GM12874 (cell line): ENCODE results near the gene TULP1.

Source experiments
- TF ChIP-seq, protein P1 (sequence below): IDR thresholded peaks from 2 replicates; pipeline ENCODE4 v1.5.1; 2011; ENCODE audit warnings: low read depth, mild to moderate bottlenecking, control low read depth, low read length, moderate library complexity; ENCODE audit not compliant: insufficient read depth

TULP1 gene

DNA sequence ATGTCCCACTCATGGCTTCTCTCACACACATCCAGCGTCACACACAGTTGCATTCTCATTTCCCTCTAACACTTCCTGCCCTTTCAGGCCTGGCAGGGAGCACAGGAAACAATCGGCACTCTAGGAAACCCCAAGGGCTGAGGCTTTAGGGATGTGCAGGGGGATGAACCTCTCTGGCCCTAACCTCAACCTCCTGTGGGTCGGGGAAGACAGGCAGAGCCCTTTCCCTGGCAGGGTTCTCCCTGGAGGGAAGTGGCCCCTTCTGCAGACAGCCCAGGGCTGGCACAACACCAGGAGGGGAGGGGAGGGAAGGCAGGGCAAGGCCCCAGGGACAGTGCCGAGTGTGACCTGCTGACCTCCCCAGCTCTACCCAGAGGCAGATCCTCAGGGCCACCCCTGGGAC is 18.5 kb downstream of the TULP1 start:
- TF ChIP-seq, protein P1, sequence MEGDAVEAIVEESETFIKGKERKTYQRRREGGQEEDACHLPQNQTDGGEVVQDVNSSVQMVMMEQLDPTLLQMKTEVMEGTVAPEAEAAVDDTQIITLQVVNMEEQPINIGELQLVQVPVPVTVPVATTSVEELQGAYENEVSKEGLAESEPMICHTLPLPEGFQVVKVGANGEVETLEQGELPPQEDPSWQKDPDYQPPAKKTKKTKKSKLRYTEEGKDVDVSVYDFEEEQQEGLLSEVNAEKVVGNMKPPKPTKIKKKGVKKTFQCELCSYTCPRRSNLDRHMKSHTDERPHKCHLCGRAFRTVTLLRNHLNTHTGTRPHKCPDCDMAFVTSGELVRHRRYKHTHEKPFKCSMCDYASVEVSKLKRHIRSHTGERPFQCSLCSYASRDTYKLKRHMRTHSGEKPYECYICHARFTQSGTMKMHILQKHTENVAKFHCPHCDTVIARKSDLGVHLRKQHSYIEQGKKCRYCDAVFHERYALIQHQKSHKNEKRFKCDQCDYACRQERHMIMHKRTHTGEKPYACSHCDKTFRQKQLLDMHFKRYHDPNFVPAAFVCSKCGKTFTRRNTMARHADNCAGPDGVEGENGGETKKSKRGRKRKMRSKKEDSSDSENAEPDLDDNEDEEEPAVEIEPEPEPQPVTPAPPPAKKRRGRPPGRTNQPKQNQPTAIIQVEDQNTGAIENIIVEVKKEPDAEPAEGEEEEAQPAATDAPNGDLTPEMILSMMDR, result no peak

DNA sequence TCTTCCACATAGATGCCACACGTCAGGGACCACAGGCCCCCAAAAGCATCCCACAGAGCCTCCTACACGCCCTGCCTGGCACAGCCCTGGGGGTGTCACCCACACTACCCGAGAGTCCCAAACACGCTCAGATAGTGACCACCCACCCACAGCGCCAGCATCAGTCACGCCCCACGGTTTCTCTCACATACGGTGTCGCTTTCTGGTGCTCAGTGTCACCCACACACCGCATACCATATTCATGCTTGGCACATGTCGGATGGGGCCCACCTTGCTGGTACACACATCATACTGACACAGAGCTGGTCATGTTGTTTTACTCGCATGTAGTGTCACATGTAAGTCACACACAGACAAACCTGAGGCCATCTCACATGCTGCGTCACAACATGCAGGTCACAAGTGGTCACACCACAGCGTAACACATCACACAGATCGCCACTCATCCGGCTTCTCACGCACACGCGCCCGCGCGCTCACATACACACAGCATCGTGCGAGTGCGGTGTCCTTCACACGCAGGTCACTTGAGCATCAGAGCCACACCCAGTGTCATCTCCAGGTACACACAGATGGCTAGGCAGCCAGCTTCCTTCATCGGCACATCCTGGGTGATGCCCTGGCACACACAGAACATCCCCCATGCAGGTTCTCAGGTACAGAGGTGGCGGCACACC is 19.3 kb downstream of the TULP1 start:
- TF ChIP-seq, protein P1, result no peak

DNA sequence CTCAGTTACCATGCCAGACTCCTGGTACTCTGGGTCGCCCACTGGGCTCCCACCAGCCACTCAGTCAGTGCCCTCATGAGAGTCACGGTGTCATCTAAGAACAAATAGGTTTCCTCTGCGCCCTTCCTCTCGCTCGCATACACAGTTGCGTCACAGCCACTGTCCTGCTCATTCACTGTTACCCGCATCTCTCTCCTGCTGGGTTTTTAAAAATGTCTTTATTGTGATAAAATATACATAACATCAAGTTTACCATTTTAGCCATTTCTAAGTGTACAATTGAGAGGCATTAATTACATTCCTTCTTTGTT is 19.8 kb downstream of the TULP1 start:
- TF ChIP-seq, protein P1, result no peak

DNA sequence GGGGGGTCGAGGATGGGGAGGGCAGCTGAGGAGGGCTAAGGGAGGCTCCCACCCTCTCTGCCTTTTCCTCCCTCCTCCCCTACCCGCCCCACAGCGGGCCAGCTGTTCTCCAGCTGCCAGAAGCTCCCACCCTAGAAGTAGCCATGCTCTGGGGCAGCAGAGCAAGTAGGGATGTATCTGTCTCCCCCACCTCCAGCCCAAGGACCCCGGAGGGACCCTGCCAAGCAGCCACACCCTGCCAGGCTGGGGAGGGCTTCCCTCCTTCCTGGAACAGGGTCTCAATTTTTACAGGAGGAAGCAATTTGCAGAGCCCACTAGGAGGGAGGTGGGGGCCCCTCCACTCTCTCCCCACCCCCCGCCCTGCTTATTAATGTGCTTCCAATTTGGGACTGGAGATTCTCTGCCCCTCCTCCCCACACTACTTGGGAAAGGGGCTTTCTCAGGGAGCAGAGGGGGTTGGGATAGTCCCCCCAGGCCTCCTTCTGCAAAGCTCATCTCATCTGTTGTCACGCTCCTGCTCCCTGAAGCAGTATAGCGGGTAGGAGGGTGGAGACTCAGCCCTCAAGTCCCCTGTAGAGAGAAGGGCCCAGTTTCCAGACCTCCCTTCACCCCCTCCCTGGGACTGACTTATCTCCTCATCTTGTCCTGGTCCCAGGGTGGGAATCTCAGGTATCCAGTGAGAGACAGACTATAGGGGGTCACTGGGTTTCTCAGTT is 20.3 kb downstream of the TULP1 start:
- TF ChIP-seq, protein P1, result no peak

DNA sequence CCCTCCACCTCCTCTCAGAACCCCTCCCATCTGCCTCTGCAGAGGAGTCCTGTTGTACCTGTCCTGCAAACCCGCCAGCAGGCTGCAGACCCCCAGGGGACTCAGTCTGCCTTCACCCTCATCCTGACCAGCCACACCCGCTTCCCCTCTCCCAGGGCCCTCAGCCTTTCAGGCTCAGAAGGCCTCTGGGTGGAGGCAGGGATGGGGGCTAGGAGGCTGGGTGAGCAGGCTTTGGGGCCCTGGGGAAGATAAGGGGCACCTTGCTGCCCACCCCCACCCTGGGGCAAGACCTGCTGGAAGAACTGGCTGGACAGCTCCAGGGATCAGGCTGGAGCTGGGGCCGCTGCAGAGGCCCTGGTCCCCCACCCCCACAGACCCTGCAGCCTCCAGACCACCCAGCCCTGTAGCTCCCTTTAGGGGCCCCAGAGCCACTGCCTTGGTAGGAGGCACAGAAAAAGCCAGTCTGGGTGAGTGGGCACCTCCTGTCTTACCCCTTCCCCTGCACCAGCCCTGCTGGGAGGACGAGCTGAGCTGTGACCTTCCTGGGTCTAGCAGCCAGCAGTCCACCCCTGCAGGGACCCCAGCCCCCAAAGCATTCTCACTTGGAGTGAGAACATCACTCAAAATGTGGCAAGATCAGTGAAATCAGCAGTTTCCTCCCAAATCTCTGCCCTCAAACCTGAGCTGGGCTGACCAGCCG is 21.0 kb downstream of the TULP1 start:
- TF ChIP-seq, protein P1, result no peak

DNA sequence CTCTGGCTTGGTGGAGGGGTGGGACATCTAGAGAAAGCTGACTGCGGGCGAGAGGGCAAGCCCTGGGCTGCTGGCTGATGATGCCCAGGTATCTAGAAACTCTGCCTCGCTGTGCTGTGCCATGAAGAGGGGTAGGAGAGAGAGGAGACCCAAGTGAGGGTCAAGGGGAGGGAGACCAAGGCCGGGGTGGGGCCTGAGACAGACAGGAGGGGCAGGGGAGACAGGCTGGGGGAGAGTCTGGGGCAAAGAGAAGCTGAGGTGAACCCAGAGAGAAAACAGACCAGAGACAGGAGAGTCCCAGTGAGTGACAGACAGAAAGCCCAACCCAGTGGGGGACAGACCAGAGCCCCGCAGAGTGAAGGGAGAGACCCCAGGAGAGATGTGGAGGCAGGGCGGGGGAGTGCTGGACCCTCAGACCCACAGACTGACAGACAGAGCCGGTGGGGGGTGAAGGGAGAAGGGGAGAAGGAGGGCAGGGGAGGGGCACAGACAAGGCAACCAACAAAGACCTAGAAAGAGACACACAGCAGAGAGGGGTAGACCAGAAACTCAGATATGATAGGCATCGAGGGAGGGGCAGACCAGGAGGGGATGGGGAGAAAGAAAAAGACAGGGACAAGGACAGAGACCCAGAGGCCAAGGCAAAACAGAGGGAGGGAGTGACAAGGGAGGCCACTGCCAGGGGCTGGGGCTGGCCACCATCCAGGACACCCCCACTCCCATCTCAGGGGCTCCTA is 21.7 kb downstream of the TULP1 start:
- TF ChIP-seq, protein P1, result no peak
